Limb (tissue), 2 donors: ENCODE data around the gene CPZ.
"Not testable (repeated sequence)": the region's sequence is repeated elsewhere in the genome, so short reads cannot be mapped to it uniquely, and the experiment has no call there.

ENCODE experiments used
- DNase-seq, 2 donors: peaks; one replicate each; pipeline ENCODE4 v3.0.0-alpha.2; 2016; ENCODE audit errors: extremely low spot score in 2 of 2

The CPZ gene

DNA sequence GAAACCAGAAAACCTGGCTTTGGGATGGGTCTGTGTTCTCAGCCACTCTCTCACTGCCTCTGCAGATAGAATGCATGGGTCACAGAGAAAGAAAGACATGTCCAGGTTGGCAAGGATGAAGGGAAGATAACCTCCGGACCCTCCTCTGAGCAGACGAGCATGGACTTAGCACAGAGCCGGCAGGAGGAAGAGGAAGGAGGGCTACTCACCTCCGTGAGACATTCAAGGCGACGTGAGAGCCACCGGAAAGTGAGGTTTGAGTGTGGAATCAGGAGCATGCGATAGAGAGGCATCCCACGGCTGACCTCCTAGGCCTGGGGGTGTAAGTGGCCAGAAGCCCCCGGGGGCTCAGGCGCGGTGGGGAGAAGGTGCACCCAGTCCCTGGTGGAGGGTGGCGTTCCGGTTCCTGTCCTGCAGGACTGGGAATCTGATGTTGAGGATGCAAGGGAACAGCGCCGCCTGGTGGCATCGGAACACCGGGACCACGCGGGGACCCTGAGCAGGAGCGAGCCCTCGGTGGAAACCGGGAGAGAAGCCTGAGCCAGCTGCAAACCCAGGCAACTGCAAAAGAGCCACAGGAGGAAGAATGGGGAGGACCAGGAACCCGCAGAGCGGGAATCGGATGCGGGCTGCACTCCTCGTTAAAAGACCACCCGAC lies 43.5 kb downstream of the CPZ start:
- DNase-seq, result not testable (repeated sequence)

GRCh38 chr4:8637456-8637984 lies 45.0 kb downstream of the CPZ start:
- DNase-seq, result no peak

DNA sequence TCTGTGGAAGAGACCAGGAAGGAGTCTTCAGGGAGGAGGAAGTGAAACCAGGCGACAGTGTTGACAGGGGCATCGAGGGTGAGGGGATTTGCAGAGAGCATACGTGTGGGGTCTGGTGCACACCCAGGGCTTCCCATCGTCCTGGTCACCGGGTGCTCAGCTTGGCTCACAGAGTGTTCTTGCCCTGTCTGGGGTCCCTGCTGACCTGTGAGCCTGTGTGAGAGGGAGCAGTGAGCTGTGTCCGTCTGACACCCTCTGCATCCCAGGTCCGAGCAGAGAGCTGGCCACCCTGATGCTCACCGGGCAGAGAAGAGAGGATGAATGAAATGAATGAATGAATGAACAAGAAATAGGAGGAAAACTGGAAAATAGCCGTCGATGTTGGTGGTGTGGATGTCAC lies 46.5 kb downstream of the CPZ start:
- no peak for DNase-seq

GRCh38 chr4:8639777-8640720 lies 47.5 kb downstream of the CPZ start:
- DNase-seq, result no peak

- DNase-seq, result no peak
Observed at GRCh38 chr4:8640816-8641215, 48.3 kb downstream of the CPZ start.

GRCh38 chr4:8641256-8641655 lies 48.7 kb downstream of the CPZ start:
- no peak for DNase-seq

GRCh38 chr4:8641931-8642650 lies 49.5 kb downstream of the CPZ start:
- DNase-seq, result no peak

DNA sequence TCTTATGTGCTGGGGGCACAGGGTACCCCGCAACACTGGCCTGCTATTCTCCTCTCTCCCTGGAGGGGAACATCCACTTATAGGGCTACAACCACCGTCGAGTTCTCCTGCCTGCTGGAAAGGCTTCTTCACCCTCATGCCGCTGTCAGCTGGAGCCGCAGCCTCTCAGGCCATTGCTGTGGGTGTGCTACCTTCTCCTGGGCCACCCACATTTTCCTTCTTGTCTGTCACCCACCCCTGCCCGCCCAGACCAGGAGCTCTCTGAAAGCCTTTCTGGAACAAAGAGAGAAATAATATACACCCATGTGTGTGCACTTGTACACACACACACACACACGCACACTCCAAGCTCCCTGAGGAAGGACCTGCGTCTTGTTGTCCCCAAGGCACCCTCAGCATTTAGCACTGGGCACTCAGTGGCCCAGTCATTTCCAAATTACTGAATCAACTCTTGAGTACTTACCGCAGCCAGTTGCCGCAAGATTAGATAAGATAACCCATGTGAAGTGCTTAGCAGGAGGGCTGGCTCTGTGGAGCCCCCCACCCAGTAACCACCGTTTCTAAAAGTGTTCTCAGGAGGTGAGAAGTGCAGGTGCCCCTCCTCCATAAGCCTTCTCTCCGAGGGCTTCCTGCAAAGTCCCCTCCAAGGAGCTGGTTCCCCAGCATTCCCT lies 50.2 kb downstream of the CPZ start:
- DNase-seq, result no peak

DNA sequence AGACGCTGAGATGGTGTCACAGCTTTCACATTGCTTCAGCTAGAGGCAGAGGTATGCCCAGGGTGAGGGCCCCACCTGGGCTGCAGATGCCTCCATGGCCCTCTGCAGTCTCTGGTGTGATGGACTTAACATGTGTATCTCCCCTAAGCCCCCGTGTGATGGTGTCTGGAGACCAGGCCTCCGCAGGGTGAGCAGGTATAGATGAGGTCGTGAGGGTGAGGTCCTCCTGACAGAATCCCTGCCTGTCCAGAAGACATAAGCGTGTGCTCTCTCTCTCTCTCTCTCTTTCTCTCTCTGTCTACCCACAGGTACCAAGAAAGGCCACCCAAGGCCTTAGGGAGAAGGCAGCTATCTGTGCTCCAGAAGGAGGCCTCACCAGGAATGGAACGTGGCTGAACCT lies 50.9 kb downstream of the CPZ start:
- DNase-seq, result no peak

GRCh38 chr4:8643986-8644385 lies 51.4 kb downstream of the CPZ start:
- DNase-seq, result no peak

GRCh38 chr4:8644461-8644891 lies 51.9 kb downstream of the CPZ start:
- no peak for DNase-seq

DNA sequence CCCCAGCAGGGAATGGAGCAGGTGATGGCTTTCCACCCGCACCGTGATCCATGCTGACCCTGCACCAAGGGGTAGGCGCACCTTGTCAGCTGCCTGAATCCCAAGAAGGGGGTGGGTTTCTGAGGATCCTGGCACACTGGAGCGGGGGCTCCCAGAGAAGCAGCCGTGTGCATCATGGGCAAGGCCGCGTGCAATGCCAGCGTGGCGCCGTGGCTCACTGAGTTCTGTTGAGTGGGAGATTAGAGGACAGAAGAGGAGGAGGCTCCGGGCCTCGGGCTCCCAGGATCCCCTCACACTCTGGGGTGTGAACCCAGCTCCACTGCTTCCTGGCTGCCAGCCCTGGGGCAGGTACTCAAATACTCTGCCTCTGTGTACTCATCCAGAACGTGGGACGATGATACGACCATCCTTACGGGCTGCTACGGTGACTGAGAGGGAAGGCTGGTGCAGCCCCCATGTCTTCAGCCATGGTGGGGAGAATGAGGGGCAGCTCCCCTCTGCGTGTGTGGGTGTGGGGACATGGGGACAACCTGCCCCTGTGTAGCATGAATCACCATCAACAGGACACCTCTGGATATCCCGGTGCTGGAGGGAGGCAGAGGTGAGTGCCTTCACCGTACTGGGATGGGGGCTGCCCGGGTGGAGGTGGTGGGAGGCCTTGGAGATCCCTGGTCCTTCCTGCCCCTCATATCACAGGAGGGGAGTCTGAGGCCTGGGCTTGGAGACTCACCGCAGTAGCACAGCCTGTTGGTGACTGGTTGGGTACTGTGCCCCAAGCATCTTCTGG lies 52.6 kb downstream of the CPZ start:
- DNase-seq, result no peak

- peak in 1 of 2 donors; percentile 21 for DNase-seq
Observed at GRCh38 chr4:8645753-8646124, 53.2 kb downstream of the CPZ start.

GRCh38 chr4:8646296-8647093 lies 53.9 kb downstream of the CPZ start:
- peak in 1 of 2 donors; percentile 24 for DNase-seq

DNA sequence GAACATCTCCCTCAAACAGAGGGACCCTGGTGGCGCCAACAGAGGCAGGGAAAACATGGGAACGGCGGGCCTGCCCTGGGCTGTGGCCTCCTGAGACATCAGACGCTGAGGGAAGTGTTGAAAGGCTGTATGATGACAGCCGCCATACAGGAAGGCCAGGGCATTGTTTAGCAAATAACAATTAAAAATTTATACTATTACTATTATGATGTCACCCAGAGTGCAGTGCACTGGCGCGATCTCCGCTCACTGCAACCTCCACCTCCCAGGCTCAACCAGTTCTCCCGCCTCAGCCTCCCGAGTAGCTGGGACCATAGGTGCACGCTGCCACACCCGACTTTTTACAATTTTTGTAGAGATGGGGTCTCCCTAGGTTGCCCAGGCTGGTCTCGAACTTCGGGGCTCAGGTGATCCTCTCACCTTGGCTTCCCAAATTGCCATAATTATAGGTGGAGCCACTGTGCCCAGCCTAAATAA lies 54.6 kb downstream of the CPZ start:
- DNase-seq, result no peak

DNA sequence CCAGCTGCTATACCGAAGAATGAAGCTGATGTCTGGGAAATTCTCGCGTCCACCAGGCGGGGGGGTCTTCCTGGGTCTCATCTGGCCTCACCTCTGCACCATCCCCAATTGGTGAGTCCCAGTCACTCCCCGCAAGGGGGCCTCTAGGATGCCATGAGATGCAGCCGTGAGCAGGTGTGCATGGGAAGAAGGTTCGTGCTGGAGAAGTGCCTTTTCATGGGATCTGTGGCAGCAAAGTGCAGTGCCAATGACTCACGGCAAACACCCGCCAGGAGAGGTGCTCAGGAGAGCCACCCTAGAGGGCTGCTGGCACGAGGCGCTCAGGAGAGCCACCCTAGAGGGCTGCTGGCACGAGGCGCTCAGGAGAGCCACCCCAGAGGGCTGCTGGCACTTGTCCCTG lies 55.1 kb downstream of the CPZ start:
- DNase-seq, result no peak

- DNase-seq, result no peak
Observed at GRCh38 chr4:8648296-8648695, 55.7 kb downstream of the CPZ start.

GRCh38 chr4:8648816-8649630 lies 56.5 kb downstream of the CPZ start:
- peak in 1 of 2 donors; percentile 16 for DNase-seq
